SK-N-SH (cell line): ENCODE measurements around the gene CDH16. TPM values are rescaled to one million over a fixed set of nuclear protein-coding genes. Genes with fewer than 3 reads are reported as not detected.

Experiments used
- CTCF ChIA-PET: fragments of 300-600, 350-600 bp; formaldehyde crosslinking; extraction: SDS; loops from one replicate; lab custom pipeline; 2021; lab: Yijun Ruan, JAX
- POLR2A ChIA-PET: fragments of 350-600 bp; sonication (Branson Sonifier 250); formaldehyde crosslinking; extraction: SDS; loops from one replicate; lab custom pipeline; 2020; ENCODE audit warnings: antibody characterized with exemption, inconsistent platforms; lab: Yijun Ruan, JAX
- DNase-seq: peaks from one replicate; pipeline ENCODE4 v3.0.0; 2012
- H2AFZ ChIP-seq: fragments of 200-600 bp; sonication (generic); 2 replicates; pipeline ENCODE4 v1.8.1; 2016; ENCODE audit warnings: antibody characterized with exemption, mild to moderate bottlenecking, low read depth
- H3F3A ChIP-seq: fragments of 200-600 bp; sonication (generic); replicated peaks from 2 replicates; pipeline ENCODE3; 2016; ENCODE audit warnings: antibody characterized with exemption, mild to moderate bottlenecking; ENCODE audit not compliant: insufficient read depth
- H3K27ac ChIP-seq, 2 experiments: fragments of 200-500 bp in 1 of 2; fragments of 200-600 bp in 1 of 2; sonication (Bioruptor generic) in 1 of 2; sonication (generic), shearing (Covaris generic) in 1 of 2; 2 replicates each; pipeline versions ENCODE4 v1.5.1 to v1.6.1; 2014 to 2016; ENCODE audit warnings: low read depth in 2 of 2, inconsistent platforms in 1 of 2, low read length in 1 of 2, mild to moderate bottlenecking in 1 of 2, mixed read lengths in 1 of 2
- H3K27me3 ChIP-seq: fragments of 200-600 bp; sonication (generic), shearing (Covaris generic); 2 replicates; pipeline ENCODE4 v1.6.1; 2016; ENCODE audit warnings: mixed run types; ENCODE audit not compliant: insufficient read depth
- H3K36me3 ChIP-seq, 2 experiments: fragments of 200-500 bp in 1 of 2; fragments of 200-600 bp in 1 of 2; sonication (Bioruptor generic) in 1 of 2; sonication (generic) in 1 of 2; replicated peaks in 1 of 2; 2 replicates each; pipeline versions ENCODE3 to v1.5.1; 2014 to 2016; ENCODE audit warnings: low read length in 1 of 2, mild to moderate bottlenecking in 1 of 2; ENCODE audit not compliant: insufficient read depth in 2 of 2, control insufficient read depth in 1 of 2
- H3K4me1 ChIP-seq, 2 experiments: fragments of 200-500 bp in 1 of 2; fragments of 200-600 bp in 1 of 2; sonication (Bioruptor generic) in 1 of 2; sonication (generic), shearing (Covaris generic) in 1 of 2; 2 replicates each; pipeline versions ENCODE4 v1.5.1 to v1.6.1; 2014 to 2016; ENCODE audit warnings: low read depth in 1 of 2, low read length in 1 of 2, mixed run types in 1 of 2; ENCODE audit not compliant: insufficient read depth in 2 of 2, control insufficient read depth in 1 of 2
- H3K4me2 ChIP-seq: fragments of 200-600 bp; sonication (generic), shearing (Covaris generic); 2 replicates; pipeline ENCODE4 v1.6.1; 2017; ENCODE audit warnings: mixed run types
- H3K4me3 ChIP-seq, 2 experiments: fragments of 200-500 bp in 1 of 2; fragments of 200-600 bp in 1 of 2; sonication (Bioruptor generic) in 1 of 2; sonication (generic), shearing (Covaris generic) in 1 of 2; 2 replicates each; pipeline versions ENCODE4 v1.5.1 to v1.8.1; 2014 to 2016; ENCODE audit warnings: low read depth in 2 of 2, inconsistent platforms in 1 of 2, low read length in 1 of 2, mild to moderate bottlenecking in 1 of 2, mixed read lengths in 1 of 2, moderate library complexity in 1 of 2
- H3K79me2 ChIP-seq: fragments of 200-600 bp; sonication (generic); 2 replicates; pipeline ENCODE4 v1.8.1; 2017; ENCODE audit warnings: mild to moderate bottlenecking; ENCODE audit not compliant: insufficient read depth
- H3K9ac ChIP-seq: fragments of 200-600 bp; sonication (generic); 2 replicates; pipeline ENCODE4 v1.6.1; 2017; ENCODE audit warnings: mixed run types
- H3K9me2 ChIP-seq: fragments of 200-600 bp; sonication (generic); 2 replicates; pipeline ENCODE4 v1.6.1; 2017; ENCODE audit warnings: mixed run types
- H3K9me3 ChIP-seq: fragments of 200-600 bp; sonication (generic); 2 replicates; pipeline ENCODE4 v1.6.1; 2017; ENCODE audit warnings: mixed run types, mild to moderate bottlenecking, moderate library complexity
- H4K20me1 ChIP-seq: fragments of 200-600 bp; sonication (generic); 2 replicates; pipeline ENCODE4 v1.6.1; 2017; ENCODE audit warnings: mild to moderate bottlenecking, mixed run types; ENCODE audit not compliant: insufficient read depth
- ELF1 ChIP-seq: IDR thresholded peaks from 2 replicates; pipeline ENCODE4 v1.4.0; 2012
- EZH2phosphoT487 ChIP-seq: fragments of 200-600 bp; sonication (generic); IDR thresholded peaks from 2 replicates; pipeline ENCODE4 v1.6.1; 2017; ENCODE audit warnings: low read depth, mixed run types, mild to moderate bottlenecking, antibody characterized with exemption, moderate library complexity, borderline replicate concordance
- GATA2 ChIP-seq: sonication (generic); formaldehyde crosslinking; IDR thresholded peaks from 2 replicates; pipeline ENCODE4 v1.5.0; 2020; ENCODE audit warnings: mild to moderate bottlenecking, missing genetic modification reagents
- MEF2A ChIP-seq: IDR thresholded peaks from 2 replicates; pipeline ENCODE4 v1.4.0; 2012; ENCODE audit warnings: low read depth, borderline replicate concordance
- MXI1 ChIP-seq: IDR thresholded peaks from 2 replicates; pipeline ENCODE4 v1.6.1; 2012; ENCODE audit warnings: mild to moderate bottlenecking, low read depth, low read length, improper control_type of control experiment
- RAD21 ChIP-seq: IDR thresholded peaks from 2 replicates; pipeline ENCODE4 v1.6.1; 2012; ENCODE audit warnings: mild to moderate bottlenecking, low read length
- RCOR1 ChIP-seq: fragments of 150-350 bp; IDR thresholded peaks from 2 replicates; pipeline ENCODE4 v1.6.1; 2017; ENCODE audit warnings: antibody characterized with exemption, low read length
- SIN3A ChIP-seq: IDR thresholded peaks from 2 replicates; pipeline ENCODE4 v1.6.1; 2012; ENCODE audit warnings: low read depth, mild to moderate bottlenecking, low read length, moderate library complexity, borderline replicate concordance
- TCF12 ChIP-seq: IDR thresholded peaks from 2 replicates; pipeline ENCODE4 v1.4.0; 2012
- WGBS: methylation state at CpG from one replicate; pipeline ENCODE4 v1.1.6; 2017; ENCODE audit warnings: low lambda C conversion rate; 5-methylcytosine and 5-hydroxymethylcytosine counted together
- polyA plus RNA-seq, 3 experiments: library from polyadenylated mRNA; depleted of rRNA; stranded (reverse); fragments of >200 nt; gene quantifications; 2 replicates each; pipeline ENCODE4 v1.2.3, GENCODE V29; 2012
- TF ChIP-seq, protein P1 (sequence below): IDR thresholded peaks from 2 replicates; pipeline ENCODE4 v1.4.0; 2012; ENCODE audit warnings: low read depth, borderline replicate concordance
- TF ChIP-seq, protein P2 (sequence below): IDR thresholded peaks from 2 replicates; pipeline ENCODE4 v1.4.0; 2012; ENCODE audit warnings: low read depth
- TF ChIP-seq, protein P3 (sequence below): IDR thresholded peaks from 2 replicates; pipeline ENCODE4 v1.6.1; 2012; ENCODE audit warnings: mild to moderate bottlenecking, low read depth, low read length, moderate library complexity

The CDH16 gene
- polyA plus RNA-seq, 1 of the 3 experiments (the other 2 are of a cell fraction): not detected

- Histone ChIP-seq H3K4me1 (peaks cover 16 to 19% of the 10 kb centered on the region in 2 experiments), H3K79me2 (no peaks in the 10 kb centered on the region), H3K27ac (no peak overlapping the region), H3K9me3 (no peaks in the 10 kb centered on the region), H2AFZ (no peak overlapping the region), H3K27me3 (no peaks in the 10 kb centered on the region), H3K9me2 (no peaks in the 10 kb centered on the region), H3F3A (peaks cover 2% of the 10 kb centered on the region), H3K4me3 (no peak overlapping the region), H3K36me3 (no peaks in the 10 kb centered on the region), H3K4me2 (no peak overlapping the region), H3K9ac (no peak overlapping the region), H4K20me1 (no peaks in the 10 kb centered on the region)
- no peak for TF ChIP-seq TCF12
- TF ChIP-seq, protein P1, sequence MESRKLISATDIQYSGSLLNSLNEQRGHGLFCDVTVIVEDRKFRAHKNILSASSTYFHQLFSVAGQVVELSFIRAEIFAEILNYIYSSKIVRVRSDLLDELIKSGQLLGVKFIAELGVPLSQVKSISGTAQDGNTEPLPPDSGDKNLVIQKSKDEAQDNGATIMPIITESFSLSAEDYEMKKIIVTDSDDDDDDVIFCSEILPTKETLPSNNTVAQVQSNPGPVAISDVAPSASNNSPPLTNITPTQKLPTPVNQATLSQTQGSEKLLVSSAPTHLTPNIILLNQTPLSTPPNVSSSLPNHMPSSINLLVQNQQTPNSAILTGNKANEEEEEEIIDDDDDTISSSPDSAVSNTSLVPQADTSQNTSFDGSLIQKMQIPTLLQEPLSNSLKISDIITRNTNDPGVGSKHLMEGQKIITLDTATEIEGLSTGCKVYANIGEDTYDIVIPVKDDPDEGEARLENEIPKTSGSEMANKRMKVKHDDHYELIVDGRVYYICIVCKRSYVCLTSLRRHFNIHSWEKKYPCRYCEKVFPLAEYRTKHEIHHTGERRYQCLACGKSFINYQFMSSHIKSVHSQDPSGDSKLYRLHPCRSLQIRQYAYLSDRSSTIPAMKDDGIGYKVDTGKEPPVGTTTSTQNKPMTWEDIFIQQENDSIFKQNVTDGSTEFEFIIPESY: no peak
- TF ChIP-seq RAD21: no peak
- TF ChIP-seq, protein P2, sequence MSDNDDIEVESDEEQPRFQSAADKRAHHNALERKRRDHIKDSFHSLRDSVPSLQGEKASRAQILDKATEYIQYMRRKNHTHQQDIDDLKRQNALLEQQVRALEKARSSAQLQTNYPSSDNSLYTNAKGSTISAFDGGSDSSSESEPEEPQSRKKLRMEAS: no peak
- no peak for TF ChIP-seq MXI1
- no peak for TF ChIP-seq EZH2phosphoT487
- no peak for TF ChIP-seq GATA2
- TF ChIP-seq, protein P3, sequence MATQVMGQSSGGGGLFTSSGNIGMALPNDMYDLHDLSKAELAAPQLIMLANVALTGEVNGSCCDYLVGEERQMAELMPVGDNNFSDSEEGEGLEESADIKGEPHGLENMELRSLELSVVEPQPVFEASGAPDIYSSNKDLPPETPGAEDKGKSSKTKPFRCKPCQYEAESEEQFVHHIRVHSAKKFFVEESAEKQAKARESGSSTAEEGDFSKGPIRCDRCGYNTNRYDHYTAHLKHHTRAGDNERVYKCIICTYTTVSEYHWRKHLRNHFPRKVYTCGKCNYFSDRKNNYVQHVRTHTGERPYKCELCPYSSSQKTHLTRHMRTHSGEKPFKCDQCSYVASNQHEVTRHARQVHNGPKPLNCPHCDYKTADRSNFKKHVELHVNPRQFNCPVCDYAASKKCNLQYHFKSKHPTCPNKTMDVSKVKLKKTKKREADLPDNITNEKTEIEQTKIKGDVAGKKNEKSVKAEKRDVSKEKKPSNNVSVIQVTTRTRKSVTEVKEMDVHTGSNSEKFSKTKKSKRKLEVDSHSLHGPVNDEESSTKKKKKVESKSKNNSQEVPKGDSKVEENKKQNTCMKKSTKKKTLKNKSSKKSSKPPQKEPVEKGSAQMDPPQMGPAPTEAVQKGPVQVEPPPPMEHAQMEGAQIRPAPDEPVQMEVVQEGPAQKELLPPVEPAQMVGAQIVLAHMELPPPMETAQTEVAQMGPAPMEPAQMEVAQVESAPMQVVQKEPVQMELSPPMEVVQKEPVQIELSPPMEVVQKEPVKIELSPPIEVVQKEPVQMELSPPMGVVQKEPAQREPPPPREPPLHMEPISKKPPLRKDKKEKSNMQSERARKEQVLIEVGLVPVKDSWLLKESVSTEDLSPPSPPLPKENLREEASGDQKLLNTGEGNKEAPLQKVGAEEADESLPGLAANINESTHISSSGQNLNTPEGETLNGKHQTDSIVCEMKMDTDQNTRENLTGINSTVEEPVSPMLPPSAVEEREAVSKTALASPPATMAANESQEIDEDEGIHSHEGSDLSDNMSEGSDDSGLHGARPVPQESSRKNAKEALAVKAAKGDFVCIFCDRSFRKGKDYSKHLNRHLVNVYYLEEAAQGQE: no peak
- TF ChIP-seq RCOR1: no peak
- no peak for TF ChIP-seq ELF1
- no peak for TF ChIP-seq SIN3A
- no peak for TF ChIP-seq MEF2A
- WGBS: 79% methylated on average over 6 of the region's 11 CpGs
- ChIA-PET POLR2A (interaction anchor here (0.9 kb wide), 1 partner anchor 27 kb away, joined by 3 read pairs; no protein-coding TSS in a partner anchor), CTCF (interaction anchor here (1.0 to 4.9 kb wide), 6 partner anchors 8 to 252 kb away, joined by 3 to 41 read pairs (median 6); partner anchors contain the start of gene CES3)
- peak; percentile 14 for DNase-seq
Measured at GRCh38 chr16:66903544-66904427, 14.9 kb downstream of the CDH16 start.
